ENCODE data around the gene RAPGEF1. TPM values are rescaled to one million over a fixed set of nuclear protein-coding genes. Genes with fewer than 3 reads are reported as not detected.
A peak's percentile ranks its signal among the peaks of the same experiment; 100 is the strongest.

Gene RAPGEF1
- polyA plus RNA-seq, 5 donors, result 35.6 to 44.8 (median 40.5) TPM

DNA sequence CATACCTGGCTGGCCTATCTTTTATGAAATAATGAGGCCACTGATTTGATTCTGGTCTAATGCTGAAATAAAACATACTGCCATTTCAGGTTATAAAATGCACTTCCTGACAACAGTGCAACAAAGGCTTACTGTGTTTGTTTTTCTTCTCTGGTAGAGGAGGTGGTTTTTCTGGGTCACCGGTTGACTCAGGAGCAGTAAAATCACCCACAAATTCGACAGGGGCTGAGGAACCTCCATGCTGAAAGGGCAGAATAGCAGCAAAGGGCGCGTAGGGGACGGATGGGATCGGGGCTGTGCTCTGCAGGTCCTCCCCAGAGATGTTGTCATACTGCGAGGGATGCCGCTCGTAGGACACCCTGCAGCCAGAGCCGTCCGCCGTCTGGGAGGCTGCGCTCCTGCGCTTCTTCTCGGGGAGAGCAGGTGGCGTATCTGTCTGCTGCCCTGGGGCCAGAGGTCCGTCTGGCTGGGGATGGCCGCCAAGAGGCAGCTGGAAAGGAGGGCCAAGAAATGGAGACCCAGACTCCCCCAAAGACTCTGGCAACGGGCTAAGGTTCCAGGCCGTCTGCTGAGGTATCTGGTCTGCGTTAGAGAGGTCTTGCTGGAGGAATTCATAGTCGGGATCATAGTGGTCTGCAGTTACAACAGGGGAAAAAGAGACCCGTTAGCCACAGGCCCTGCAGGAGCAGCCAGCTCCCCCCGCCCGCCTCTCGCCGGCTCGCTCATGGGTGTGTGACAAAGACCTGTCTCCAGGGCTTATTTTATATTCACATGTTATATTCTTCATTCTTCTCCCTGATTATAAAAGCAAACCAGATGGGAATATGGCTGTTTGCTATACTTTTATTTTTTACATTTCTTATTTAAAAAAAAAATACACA is 113.8 kb downstream of the RAPGEF1 start:
- no peak for DNase-seq

GRCh38 chr9:131625508-131625787 is 114.4 kb downstream of the RAPGEF1 start:
- DNase-seq, result no peak

- DNase-seq, result no peak
Measured at GRCh38 chr9:131624636-131625507, 115.0 kb downstream of the RAPGEF1 start.

DNA sequence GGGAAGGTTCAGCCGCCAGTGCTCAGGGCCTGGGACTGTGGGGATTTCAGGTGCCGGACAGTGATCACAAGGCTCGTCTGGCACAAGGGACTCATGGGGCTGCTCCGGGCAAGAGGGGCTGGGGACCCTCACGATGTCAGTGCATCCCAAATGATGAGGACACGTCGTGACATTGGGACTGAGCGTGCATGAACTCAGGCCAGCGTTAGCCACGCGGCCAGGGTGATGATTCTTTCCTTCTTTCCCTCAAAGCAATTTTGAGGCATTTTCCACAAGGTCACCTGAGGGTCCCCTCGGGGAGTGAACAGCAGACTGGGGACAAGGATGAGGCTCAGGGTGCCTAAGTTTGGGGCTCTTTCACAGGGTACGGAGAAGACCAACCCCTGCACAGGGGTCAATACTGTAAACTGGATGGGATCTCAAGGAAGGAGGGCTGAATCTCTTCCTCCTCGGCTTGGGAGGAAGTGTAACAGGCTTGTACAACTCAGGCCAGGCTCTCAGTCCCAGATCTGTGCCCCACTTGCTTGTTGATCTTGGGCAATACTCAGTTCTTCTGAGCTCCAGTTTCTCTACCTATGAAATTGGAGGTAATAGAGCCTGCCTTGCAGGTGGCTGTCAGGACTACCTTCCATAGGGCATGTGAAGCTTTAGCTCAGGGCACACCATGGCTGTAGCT is 116.1 kb downstream of the RAPGEF1 start:
- no peak for DNase-seq

DNA sequence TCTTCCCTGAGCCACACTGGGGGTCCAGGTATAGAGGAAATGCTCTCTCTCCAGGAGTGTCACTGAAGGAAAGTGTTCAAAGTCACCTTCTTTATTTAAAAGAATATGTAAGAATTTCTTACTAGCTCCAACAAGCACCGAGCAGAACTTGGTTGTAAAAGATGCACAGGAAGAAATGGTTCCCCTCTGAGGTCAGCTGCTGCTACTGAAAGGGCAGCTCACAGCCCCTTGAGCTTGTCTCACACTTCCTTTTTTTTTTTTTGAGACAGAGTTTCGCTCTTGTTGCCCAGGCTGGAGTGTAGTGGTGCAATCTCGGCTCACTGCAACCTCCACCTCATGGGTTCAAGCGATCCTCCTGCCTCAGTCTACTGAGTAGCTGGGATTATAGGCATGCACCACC is 117.4 kb downstream of the RAPGEF1 start:
- no peak for DNase-seq

DNA sequence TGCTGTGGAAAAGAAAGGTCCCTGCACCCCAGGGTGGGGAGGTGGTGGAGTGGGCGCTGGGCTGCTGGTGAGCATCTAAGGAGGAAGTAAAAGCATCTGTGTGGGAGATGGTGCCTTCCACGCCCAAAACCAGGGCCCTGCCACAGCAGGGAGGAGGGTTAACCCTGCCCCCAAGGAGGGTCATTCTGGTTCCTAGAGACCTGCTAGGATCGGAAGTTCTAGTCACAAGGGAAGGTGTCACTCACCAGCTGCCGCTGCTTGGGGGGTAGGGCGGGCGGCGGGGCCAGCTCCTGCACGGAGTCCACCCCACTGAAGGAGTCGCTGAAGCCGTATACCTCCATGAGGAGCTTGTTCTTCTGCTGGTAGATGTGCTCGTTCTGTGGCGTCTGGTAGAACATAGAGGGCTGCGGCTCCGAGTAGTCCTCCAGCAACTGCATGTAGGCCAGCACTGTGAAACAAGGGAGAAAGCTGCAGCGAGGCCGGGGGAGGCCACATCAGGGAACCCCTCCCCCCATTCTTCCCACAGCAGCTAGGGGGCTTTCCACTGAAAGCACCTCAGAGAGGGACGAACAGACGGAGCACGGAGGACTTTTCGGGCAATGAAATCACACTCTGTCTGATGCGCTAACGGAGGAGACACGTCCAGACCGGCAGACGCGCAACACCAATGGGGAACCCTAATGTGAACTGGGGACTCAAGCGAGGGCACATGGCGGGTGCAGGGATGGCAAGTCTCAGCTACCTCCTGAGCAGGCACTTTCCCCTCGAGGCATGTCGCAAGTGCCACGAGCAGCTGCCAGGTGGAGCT is 118.1 kb downstream of the RAPGEF1 start:
- no peak for DNase-seq

DNA sequence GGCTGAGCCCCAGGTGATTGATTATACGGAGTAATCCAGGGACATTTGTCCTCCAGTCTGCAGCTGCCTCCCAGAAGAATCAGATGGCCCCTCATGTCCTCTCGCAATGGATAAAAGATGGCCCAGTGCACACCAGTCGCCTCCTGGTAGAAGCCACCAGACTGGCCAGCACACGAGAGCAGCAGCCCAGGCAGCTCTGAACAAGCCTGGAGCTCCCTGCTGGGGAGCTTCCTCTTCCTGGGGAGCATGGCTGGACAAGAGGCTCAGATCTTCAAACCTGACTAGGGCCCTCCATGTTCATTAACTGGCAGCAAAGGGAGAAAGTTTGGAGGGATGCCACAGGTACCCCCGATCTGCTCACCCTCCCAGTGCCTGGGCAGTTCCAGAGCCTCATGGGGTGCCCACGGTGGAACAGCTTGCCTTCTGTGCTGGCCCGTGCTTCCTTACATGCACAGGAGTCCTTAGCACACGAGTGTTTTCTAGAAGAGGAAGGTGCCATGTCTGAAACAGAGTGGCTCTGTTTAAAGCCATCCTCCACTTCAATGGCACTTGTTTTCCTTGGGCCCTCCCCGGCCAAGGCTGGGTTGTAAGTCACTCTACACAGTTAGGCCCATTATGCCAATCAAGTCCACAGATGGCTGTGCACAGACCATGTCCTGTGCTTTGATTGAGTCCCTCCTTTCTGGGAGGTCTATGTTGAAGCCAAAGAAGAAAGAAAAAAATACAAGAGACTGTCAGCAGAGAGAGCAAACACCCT is 118.9 kb downstream of the RAPGEF1 start:
- no peak for DNase-seq

DNA sequence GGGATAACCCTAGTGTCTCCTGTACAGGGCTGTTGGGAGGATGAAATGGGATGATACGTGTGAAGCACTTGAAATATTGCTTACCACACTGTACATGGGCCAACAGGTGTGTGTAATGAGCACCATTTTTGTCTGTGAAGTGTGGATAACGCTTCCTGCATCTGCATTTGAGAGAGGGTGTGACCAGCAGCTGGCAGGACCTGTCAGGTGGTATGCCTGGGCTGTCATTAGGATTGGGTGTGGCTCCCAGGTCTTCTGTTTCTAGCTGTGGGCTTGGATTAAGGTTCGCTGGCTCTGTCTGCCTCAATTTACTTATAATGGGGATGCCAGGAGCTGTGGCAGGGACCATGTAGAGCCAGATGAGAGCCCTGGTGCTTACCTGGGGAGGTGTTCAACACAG is 120.2 kb downstream of the RAPGEF1 start:
- DNase-seq, result no peak

DNA sequence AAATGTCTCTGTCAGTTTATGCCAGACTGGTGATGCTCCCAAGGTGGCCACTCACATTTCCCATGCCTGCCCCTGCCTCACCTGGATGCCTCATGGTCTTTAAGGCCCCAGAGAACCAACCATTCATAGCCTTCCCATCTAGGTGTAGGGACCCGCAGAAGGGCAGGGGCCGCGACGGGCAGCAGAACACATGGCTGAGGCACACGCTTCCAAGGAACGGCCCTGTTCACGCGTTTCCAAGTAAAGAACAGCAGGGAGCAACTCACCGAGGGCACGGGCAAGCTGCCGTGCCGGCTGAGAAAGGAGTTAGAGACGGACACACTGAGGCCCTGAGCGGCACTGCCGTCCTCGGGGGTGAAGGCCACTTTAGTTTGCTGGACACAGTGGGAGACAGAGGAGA is 121.1 kb downstream of the RAPGEF1 start:
- no peak for DNase-seq

DNA sequence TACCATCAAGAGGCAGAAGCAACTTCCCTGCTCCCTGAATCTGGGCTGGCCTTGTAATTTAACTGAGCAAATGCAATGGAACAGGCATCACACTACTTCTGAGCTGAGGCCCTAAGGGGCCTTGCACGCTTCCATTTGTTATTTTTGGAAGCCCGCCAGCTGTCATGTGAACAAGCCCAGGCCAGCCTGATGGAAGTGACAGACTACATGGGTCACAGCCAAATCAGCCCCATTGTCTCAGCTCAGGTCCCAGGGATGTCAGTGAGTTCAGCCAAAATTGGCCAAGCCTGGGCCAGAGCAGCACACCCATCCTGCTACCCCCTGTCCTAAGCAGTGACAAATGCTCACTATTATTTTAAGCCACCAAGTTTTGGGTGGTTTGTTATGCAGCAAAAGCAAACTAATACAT is 121.8 kb downstream of the RAPGEF1 start:
- DNase-seq, result peak in 1 of 2 donors; percentile 32

DNA sequence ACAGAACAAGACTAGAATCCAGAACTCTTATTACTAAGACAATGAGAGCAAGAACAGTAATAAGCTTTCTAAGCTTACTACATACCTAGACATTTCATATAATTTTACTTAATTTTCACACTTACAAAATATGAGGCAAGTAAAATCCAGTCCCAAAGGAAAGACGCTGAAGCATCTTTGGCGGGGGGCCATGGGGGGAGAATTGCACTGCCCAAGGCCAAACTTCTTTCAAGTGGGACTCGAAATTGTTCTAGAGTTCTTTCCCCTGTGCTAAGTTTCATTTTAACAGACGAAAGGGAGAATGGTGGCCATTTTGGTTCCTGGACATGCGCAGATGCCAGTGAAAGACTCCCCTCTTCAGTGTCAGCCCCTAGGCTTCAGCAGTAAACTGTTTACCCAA is 122.3 kb downstream of the RAPGEF1 start:
- DNase-seq, result no peak

DNA sequence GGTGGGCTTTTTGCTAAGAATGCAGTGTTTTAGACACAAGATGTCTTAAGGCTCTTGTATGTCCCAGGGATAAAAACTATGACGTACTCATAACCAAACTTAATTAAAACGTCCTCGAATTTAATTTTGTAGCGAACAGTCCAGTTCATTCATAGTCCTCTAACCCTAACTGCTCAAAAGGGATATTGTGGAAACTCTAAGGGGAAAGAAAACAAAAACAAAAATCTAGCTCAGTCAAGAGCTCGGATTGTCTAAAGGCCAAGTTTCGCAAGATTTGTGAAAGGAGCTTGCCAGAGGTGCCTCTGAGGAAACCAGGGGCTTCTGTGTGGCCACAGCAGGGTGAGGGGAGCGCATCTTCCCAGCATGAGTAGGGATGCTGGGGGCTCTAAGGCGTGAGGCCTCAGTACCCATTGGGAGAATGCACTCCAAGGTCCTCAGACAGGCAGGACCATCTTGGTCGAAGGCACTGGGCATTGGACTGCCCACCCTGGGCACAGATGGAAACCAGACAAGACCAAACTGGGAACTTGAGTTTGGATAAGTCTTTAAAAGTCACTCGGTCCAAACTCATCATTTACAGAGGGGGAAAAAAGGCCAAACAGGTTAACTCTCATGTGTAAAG is 122.8 kb downstream of the RAPGEF1 start:
- no peak for DNase-seq

DNA sequence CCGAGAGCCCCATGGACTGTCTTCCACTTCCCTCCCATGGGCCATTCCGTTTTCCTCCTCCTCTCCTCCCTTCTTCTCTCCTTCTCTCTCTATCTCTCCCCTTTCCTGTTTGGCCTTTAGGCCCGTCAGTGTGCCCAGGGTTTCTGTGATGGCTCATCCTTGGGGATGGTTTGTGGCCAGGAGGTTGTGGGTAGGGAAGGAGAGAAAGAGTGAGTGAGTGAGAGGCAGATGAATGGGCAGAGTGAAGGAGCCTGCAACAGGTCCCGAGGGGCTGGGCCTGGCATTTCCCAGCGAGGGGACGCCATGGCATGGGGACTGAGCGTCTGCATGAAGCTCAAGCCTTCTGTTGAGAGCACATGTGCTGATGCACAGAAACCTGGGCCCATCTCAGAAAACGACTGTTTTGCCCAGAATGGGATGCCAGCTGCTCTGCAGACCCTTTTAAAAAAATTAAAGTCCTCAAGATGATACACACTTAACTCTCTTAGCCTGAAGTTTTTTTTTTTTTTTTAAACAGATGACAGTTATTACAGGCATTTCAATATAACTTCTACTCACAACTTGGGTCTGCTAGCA is 125.4 kb downstream of the RAPGEF1 start:
- DNase-seq, result no peak

- DNase-seq, result no peak
Measured at GRCh38 chr9:131613921-131614320, 126.0 kb downstream of the RAPGEF1 start.

GRCh38 chr9:131612851-131613250 is 127.0 kb downstream of the RAPGEF1 start:
- DNase-seq, result no peak

GRCh38 chr9:131611586-131612315 is 128.1 kb downstream of the RAPGEF1 start:
- DNase-seq, result no peak

DNA sequence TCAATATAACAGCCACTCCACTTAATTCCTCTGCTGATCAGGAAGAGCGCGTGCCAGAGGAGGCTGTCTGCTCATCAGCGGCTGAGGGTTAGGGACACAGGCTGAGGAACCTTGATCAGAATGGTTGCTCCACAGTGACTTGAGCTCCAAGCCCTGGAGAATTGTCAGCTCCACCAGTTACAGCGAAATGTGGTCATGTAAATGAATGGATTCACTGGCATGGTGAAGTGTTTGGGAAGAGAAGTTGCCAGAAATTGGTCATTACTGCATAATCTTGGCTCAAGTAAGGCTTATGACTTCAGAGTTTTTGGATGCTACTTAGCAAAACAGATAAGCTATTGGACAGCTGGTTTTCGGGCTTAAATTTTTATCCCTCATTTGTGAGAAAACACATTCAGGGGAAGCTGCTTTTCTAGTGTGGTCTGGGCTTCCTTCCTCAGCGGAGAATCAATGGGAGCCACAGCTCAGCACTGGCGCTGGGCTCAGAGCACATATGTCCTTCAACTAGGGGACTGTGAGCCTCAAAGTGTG is 129.6 kb downstream of the RAPGEF1 start:
- DNase-seq, result peak; percentile 82 to 88

DNA sequence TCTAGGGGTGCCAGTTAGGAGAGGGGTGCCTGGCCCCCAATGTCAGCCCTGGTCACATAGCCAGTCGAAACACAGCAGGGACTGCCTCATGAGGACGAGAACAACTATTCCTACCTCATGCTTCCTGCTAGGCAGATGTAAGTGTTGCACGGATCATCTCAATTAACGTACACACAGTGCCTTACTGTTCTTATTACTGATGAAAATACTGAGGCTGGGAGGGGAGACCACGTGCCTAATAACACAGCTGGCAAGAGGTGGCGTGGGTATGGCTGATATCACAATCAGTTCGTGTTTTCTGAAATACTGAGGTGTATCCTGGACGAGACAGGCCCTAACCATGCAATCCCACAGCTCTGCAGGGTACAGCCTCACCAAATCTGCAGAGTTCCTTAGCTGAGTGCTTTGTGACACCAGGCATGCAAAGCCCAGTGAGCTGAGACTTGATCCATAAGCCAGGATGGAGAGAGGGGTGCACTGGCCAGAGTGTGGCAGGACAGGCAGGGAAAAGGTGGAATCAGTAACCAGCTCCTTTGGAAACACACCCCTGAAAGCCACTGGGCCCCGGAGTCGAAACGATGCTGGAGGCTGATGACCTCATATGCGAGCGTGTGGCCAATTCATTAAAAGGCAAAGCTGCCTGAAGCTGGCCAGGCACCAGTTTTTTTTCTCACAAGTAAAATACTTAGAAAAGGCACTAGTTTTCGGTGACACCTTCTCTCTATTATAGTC is 130.6 kb downstream of the RAPGEF1 start:
- DNase-seq, result peak; percentile 52 to 59

All from right lung (tissue), 5 donors.